ENCODE measurements around the gene CCDC15. TPM values are rescaled to one million over a fixed set of nuclear protein-coding genes. Genes with fewer than 3 reads are reported as not detected.

The CCDC15 gene
- polyA plus RNA-seq, 2 of the 4 experiments (the other 2 are of a cell fraction), result 0.58 to 1.3 TPM

GRCh38 chr11:124930799-124931198, 23.2 kb upstream of the CCDC15 start:
- Histone ChIP-seq H3K4me3 (no peak overlapping the region), H3K4me2 (no peak overlapping the region), H3K9me3 (no peaks in the 10 kb centered on the region), H3K4me1 (0 out of 3 replicates have a peak, but pooled peaks cover 9% of the 10 kb centered on the region), H3K27ac (no peak overlapping the region)
- TF ChIP-seq NR3C1 (IDR thresholded peaks at IDR 0.05), result no peak
- no peak for TF ChIP-seq CEBPB (IDR thresholded peaks at IDR 0.05)
- TF ChIP-seq, protein P1, sequence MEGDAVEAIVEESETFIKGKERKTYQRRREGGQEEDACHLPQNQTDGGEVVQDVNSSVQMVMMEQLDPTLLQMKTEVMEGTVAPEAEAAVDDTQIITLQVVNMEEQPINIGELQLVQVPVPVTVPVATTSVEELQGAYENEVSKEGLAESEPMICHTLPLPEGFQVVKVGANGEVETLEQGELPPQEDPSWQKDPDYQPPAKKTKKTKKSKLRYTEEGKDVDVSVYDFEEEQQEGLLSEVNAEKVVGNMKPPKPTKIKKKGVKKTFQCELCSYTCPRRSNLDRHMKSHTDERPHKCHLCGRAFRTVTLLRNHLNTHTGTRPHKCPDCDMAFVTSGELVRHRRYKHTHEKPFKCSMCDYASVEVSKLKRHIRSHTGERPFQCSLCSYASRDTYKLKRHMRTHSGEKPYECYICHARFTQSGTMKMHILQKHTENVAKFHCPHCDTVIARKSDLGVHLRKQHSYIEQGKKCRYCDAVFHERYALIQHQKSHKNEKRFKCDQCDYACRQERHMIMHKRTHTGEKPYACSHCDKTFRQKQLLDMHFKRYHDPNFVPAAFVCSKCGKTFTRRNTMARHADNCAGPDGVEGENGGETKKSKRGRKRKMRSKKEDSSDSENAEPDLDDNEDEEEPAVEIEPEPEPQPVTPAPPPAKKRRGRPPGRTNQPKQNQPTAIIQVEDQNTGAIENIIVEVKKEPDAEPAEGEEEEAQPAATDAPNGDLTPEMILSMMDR (IDR thresholded peaks at IDR 0.05), result no peak
- TF ChIP-seq REST (IDR thresholded peaks at IDR 0.05), result no peak
- POLR2A ChIA-PET, result no interaction called here
- FAIRE-seq, result no peak
- CTCF ChIA-PET, result interaction anchor here (1.4 kb wide), 1 partner anchor 54 kb away, joined by 3 read pairs; no protein-coding TSS in a partner anchor
- DNase-seq (ENCODE audit: low read depth in 1 of 2, low spot score in 1 of 2), result no peak
- ATAC-seq, result no peak
- 9% methylated on average over 3 of the region's 3 CpGs for WGBS (ENCODE audit: missing lambda C conversion rate)

DNA sequence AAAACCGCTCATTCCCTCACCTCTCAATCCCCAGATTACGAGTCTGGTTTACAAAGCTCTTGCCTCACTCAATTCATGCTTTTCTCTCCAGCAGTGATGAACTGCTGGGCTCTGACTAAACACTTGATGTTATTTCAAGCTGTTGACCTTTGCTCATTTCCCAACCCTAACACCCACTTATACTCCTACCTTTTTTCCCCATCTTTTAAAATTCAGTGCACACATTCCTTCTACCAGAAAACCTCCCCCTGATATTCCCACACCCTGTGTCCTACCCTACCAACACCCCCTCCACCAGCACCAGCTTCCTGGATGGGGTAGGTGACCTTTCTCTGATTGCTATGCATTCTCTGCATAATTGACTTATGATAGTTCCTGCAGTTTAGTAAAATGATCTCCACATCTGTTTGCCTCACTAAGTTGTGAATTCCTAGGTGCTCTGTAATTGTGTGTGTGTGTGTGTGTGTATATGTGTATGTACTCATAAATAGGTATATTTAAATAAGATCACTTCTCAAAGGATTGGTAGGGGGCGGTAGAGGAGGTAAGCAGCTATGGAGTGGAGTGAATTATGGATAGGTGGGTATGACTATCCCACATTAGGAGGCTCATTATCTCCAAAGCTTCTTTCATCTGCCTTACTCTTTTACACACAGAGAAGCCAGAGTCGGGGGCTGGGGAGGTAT, 19.0 kb upstream of the CCDC15 start:
- 10% methylated on average over 4 of the region's 4 CpGs for WGBS (ENCODE audit: missing lambda C conversion rate)
- Histone ChIP-seq H3K4me1 (0 out of 3 replicates have a peak, but pooled peaks cover 9% of the 10 kb centered on the region), H3K27ac (no peak overlapping the region), H3K4me2 (peak overlapping the region; percentile 25; the same call in 1 of the 3 replicates), H3K9me3 (no peaks in the 10 kb centered on the region), H3K4me3 (no peak overlapping the region)
- DNase-seq (ENCODE audit: low read depth in 1 of 2, low spot score in 1 of 2), result peak in 1 of 2 experiments; percentile 8
- peak in 1 of 2 experiments; percentile 39; a peak in 2 of 6 replicates for ATAC-seq
- TF ChIP-seq, protein P2, sequence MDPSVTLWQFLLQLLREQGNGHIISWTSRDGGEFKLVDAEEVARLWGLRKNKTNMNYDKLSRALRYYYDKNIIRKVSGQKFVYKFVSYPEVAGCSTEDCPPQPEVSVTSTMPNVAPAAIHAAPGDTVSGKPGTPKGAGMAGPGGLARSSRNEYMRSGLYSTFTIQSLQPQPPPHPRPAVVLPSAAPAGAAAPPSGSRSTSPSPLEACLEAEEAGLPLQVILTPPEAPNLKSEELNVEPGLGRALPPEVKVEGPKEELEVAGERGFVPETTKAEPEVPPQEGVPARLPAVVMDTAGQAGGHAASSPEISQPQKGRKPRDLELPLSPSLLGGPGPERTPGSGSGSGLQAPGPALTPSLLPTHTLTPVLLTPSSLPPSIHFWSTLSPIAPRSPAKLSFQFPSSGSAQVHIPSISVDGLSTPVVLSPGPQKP (IDR thresholded peaks at IDR 0.05; ENCODE audit: low read depth, low read length), result no peak
- TF ChIP-seq BHLHE40 (IDR thresholded peaks at IDR 0.05; ENCODE audit: low read depth, low read length) (no peak), HEYL (CRISPR knock-in tag; IDR thresholded peaks at IDR 0.05) (no peak), HOXB13 (CRISPR knock-in tag; IDR thresholded peaks at IDR 0.05; ENCODE audit: low read depth) (no peak), HMGXB4 (CRISPR knock-in tag; IDR thresholded peaks at IDR 0.05; ENCODE audit: borderline replicate concordance) (no peak), CHD4 (IDR thresholded peaks at IDR 0.05; ENCODE audit: borderline replicate concordance) (no peak), ZNF302 (CRISPR knock-in tag; IDR thresholded peaks at IDR 0.05) (no peak), MYC (IDR thresholded peaks at IDR 0.05; ENCODE audit: borderline replicate concordance, low read length) (no peak), CBX2 (IDR thresholded peaks at IDR 0.05; ENCODE audit: borderline replicate concordance, low read depth) (no peak), FOSB (CRISPR knock-in tag; IDR thresholded peaks at IDR 0.05) (no peak), RFX5 (IDR thresholded peaks at IDR 0.05) (no peak), MAZ (IDR thresholded peaks at IDR 0.05; ENCODE audit: borderline replicate concordance, low read depth, low read length) (no peak), NPAS2 (CRISPR knock-in tag; IDR thresholded peaks at IDR 0.05; ENCODE audit: borderline replicate concordance) (no peak), FOSL2 (IDR thresholded peaks at IDR 0.05) (no peak), FOSL2 (CRISPR knock-in tag; IDR thresholded peaks at IDR 0.05) (no peak), PHF8 (IDR thresholded peaks at IDR 0.05; ENCODE audit: borderline replicate concordance, low read depth) (no peak), EP300 (IDR thresholded peaks at IDR 0.05) (no peak), TP53 (CRISPR knock-in tag; IDR thresholded peaks at IDR 0.05) (no peak)
- TF ChIP-seq, protein P1 (IDR thresholded peaks at IDR 0.05), result no peak
- POLR2A ChIA-PET, result interaction anchor here (1.0 to 2.8 kb wide), 2 partner anchors 19 to 59 kb away, joined by 5 to 7 read pairs; partner anchors contain the start of gene CCDC15
- CTCF ChIA-PET, result interaction anchor here (1.2 to 1.6 kb wide), 2 partner anchors 15 to 19 kb away, joined by 3 to 4 read pairs; partner anchors contain the start of gene CCDC15
- FAIRE-seq, result no peak
